HEK293T (cell line): ENCODE results near the gene ADIPOR1.
"Not testable (repeated sequence)": the region's sequence is repeated elsewhere in the genome, so short reads cannot be mapped to it uniquely, and the experiment has no call there.

Source experiments
- ARNT ChIP-seq: fragments of 450-650 bp; IDR thresholded peaks from 2 replicates; pipeline ENCODE4 v1.6.1; 2017; ENCODE audit warnings: mild to moderate bottlenecking
- FOXK2 ChIP-seq: fragments of 450-650 bp; IDR thresholded peaks from 2 replicates; pipeline ENCODE4 v1.6.1; 2016; ENCODE audit warnings: mild to moderate bottlenecking
- HDGF ChIP-seq: fragments of 450-650 bp; IDR thresholded peaks from 2 replicates; pipeline ENCODE4 v1.6.1; 2017; ENCODE audit warnings: antibody characterized with exemption, borderline replicate concordance
- SUZ12 ChIP-seq: fragments of 450-650 bp; IDR thresholded peaks from 2 replicates; pipeline ENCODE4 v1.6.1; 2016; ENCODE audit warnings: mild to moderate bottlenecking
- ZNF384 ChIP-seq: fragments of 450-650 bp; IDR thresholded peaks from 2 replicates; pipeline ENCODE4 v1.6.1; 2016

DNA sequence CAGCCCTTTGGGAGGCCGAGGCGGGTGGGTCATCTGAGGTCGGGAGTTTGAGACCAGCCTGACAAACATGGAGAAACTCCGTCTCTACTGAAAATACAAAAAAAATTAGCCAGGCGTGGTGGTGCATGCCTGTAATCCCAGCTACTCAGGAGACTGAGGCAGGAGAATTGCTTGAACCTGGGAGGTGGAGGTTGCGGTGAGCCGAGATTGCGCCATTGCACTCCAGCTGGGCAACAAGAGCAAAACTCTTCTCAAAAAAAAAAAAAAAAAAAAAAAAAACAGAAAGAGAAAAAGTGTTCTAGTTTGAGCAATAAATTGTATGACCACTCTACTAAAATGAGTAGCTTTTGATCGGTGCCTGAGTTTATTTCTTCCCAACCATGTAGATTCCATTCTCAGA is 28.0 kb upstream of the ADIPOR1 start:
- TF ChIP-seq SUZ12, HDGF, ZNF384, FOXK2, ARNT: not testable (repeated sequence)
